Germinal center (tissue), 1 donor: ENCODE data around the gene GRSF1.
A peak's percentile ranks its signal among the peaks of the same experiment; 100 is the strongest.
"Not testable (repeated sequence)": the region's sequence is repeated elsewhere in the genome, so short reads cannot be mapped to it uniquely, and the experiment has no call there.

ENCODE experiments used
- DNase-seq: peaks from one replicate; pipeline ENCODE4 v3.0.0; 2012; ENCODE audit warnings: mixed read lengths, low spot score

GRSF1 gene

GRCh38 chr4:70839589-70840093 is at the start of gene GRSF1:
Gene GRSF1, minus strand, starts transcription at chr4:70839890. Its CDS starts 63 bp downstream, at chr4:70839827.
- DNase-seq, result peak; percentile 92

GRCh38 chr4:70885174-70885573 is 45.5 kb upstream of the GRSF1 start:
- no peak for DNase-seq

- no peak for DNase-seq
Measured at GRCh38 chr4:70880739-70881138, 41.0 kb upstream of the GRSF1 start.

GRCh38 chr4:70877556-70877955 is 37.9 kb upstream of the GRSF1 start:
- DNase-seq, result no peak

GRCh38 chr4:70874268-70875156 is 34.8 kb upstream of the GRSF1 start:
- DNase-seq, result peak; percentile 54

- no peak for DNase-seq
Measured at GRCh38 chr4:70873216-70873615, 33.5 kb upstream of the GRSF1 start.

GRCh38 chr4:70868778-70869177 is 29.1 kb upstream of the GRSF1 start:
- DNase-seq, result no peak

GRCh38 chr4:70863099-70863790 is 23.6 kb upstream of the GRSF1 start:
- DNase-seq, result no peak

- no peak for DNase-seq
Measured at GRCh38 chr4:70859066-70859465, 19.4 kb upstream of the GRSF1 start.

GRCh38 chr4:70858454-70858853 is 18.8 kb upstream of the GRSF1 start:
- no peak for DNase-seq

- DNase-seq, result no peak
Measured at GRCh38 chr4:70855464-70855863, 15.8 kb upstream of the GRSF1 start.

GRCh38 chr4:70849291-70849690 is 9.6 kb upstream of the GRSF1 start:
- no peak for DNase-seq

- no peak for DNase-seq
Measured at GRCh38 chr4:70844180-70844579, 4.5 kb upstream of the GRSF1 start.

- DNase-seq, result no peak
Measured at GRCh38 chr4:70842761-70843435, 3.2 kb upstream of the GRSF1 start.

- no peak for DNase-seq
Measured at GRCh38 chr4:70841951-70842350, 2.3 kb upstream of the GRSF1 start.

GRCh38 chr4:70841211-70841610 is 1.5 kb upstream of the GRSF1 start:
- no peak for DNase-seq

- DNase-seq, result not testable (repeated sequence)
Measured at GRCh38 chr4:70840631-70841030, 941 bp upstream of the GRSF1 start.

- DNase-seq, result peak; percentile 28
Measured at GRCh38 chr4:70840137-70840536, 447 bp upstream of the GRSF1 start.

GRCh38 chr4:70838666-70839588 is 763 bp downstream of the GRSF1 start:
- DNase-seq, result peak; percentile 81

GRCh38 chr4:70838204-70838603 is 1.5 kb downstream of the GRSF1 start:
- no peak for DNase-seq

- DNase-seq, result no peak
Measured at GRCh38 chr4:70836081-70836480, 3.6 kb downstream of the GRSF1 start.
